Hair follicle dermal papilla cell (primary cell): ENCODE results near the gene OR7D4. TPM values are rescaled to one million over a fixed set of nuclear protein-coding genes. Genes with fewer than 3 reads are reported as not detected.

Source experiments
- total RNA-seq: library from RNA; depleted of rRNA; stranded (reverse); fragments of >200 nt; gene quantifications from 2 replicates; pipeline ENCODE4 v1.2.3, GENCODE V29; 2012

OR7D4 gene
- total RNA-seq, result not detected in 2 replicates

DNA sequence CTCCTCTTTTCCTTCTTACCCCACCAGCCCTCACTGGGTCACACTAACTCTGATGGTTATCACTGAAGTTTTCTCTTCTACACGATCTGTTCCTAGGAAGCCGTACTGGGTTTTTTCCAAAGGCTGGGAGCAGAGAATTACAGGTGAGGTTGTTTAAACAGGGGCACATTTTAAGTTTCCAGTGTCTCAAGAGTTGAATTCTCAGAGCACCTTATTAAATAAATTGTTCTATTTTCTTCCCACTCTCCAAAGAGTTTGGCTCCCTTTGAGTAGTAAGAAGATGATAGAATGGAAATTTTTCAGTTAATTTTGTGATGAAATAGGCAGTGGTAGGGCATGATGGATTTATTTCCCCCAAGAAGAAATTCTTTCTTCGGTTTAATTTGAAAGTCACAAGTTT lies at the start of gene OR7D4:
Gene OR7D4 (minus strand): TSS at position 101 of the 400 bp plus-strand sequence. CDS start 4,752 bp downstream, outside the sequence.

DNA sequence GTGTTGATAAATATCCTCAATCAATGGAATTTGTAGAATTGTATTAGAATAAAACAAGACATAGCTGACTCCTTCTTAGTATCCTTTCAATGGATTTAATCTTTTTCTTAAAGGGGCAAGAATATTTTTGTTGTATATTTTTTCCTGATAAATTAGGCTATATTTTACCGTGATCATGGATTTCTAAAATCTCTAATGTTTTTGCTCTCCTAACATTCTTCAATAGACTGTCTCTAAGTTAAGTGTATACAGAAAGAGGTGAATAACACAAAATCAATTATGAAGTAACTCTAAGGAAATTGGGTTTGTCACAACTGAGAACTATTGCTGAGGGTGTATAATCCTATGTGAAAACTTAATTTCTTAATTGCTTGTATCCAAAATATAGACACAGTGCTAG lies 31.2 kb upstream of the OR7D4 start, which contains the start of gene OR7E24:
Gene OR7E24 (plus strand): TSS at position 301 of the 400 bp plus-strand sequence. CDS start 114 bp downstream, outside the sequence.

DNA sequence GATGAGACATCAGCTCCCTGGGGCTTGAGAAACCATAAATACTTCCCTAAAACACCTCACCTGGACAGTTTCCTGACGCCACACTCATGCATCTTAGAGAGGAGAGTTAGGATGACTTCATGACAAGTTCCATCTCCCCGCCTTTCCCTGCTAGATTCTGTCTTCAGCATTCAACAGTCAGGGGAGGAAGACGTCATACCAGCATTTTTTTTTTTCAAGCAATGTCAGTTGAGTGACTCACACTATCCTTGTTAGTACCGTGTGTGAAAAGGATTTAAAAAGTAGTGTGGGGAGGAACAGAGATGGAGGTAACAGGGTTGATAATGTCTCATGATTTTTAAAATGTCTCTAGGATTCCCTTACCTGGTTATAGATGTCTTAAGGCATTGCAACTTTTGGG lies 40.5 kb downstream of the OR7D4 start, which contains the start of gene OR7D2:
Gene OR7D2 (plus strand): TSS at position 79 of the 400 bp plus-strand sequence. CDS start 6,803 bp downstream, outside the sequence.

Other genes with a start within 250 kb of the OR7D4 start
- not detected in 2 replicates for gene MUC16, start 209.2 kb downstream of the OR7D4 start, total RNA-seq
- gene OR1M1, start 132.5 kb downstream of the OR7D4 start, total RNA-seq, result not detected in 2 replicates
- gene OR7G2, start 112.1 kb downstream of the OR7D4 start, total RNA-seq, result not detected in 2 replicates
- gene OR7G1, start 103.8 kb downstream of the OR7D4 start, total RNA-seq, result not detected in 2 replicates
- not detected in 2 replicates for gene OR7G3, start 92.6 kb downstream of the OR7D4 start, total RNA-seq
- 28.5 and 30.0 TPM in 2 replicates for gene ZNF317, start 79.2 kb downstream of the OR7D4 start, total RNA-seq
- not detected in 2 replicates for gene OR7D2, start 40.6 kb downstream of the OR7D4 start, total RNA-seq
- not detected in 2 replicates for gene OR7E24, start 31.3 kb upstream of the OR7D4 start, total RNA-seq
- gene ZNF699, start 90.2 kb upstream of the OR7D4 start, total RNA-seq, result 26.1 and 38.5 TPM in 2 replicates
- 12.0 and 18.8 TPM in 2 replicates for gene ZNF559, start 104.6 kb upstream of the OR7D4 start, total RNA-seq
- gene ZNF177, start 143.4 kb upstream of the OR7D4 start, total RNA-seq, result 1.3 and 1.5 TPM in 2 replicates
- gene ZNF266, start 216.0 kb upstream of the OR7D4 start, total RNA-seq, result 13.1 and 14.1 TPM in 2 replicates